Esophagus (tissue), 2 donors: ENCODE data around the gene GRM7. TPM values are rescaled to one million over a fixed set of nuclear protein-coding genes. Genes with fewer than 3 reads are reported as not detected.

Experiments
- H3K27ac ChIP-seq, 2 donors: one replicate each; pipeline ENCODE4 v1.5.1; 2013; ENCODE audit warnings: low read depth in 2 of 2, mild to moderate bottlenecking in 2 of 2, inconsistent platforms in 1 of 2, low read length in 1 of 2, moderate library complexity in 1 of 2
- H3K27me3 ChIP-seq, 2 donors: one replicate each; pipeline ENCODE4 v1.6.1; 2013; ENCODE audit warnings: low read length in 2 of 2, control low read depth in 1 of 2, mild to moderate bottlenecking in 1 of 2; ENCODE audit not compliant: insufficient read depth in 2 of 2, control insufficient read depth in 1 of 2
- H3K36me3 ChIP-seq, 2 donors: one replicate each; pipeline ENCODE4 v1.6.1; 2013; ENCODE audit warnings: low read length in 1 of 2; ENCODE audit not compliant: control insufficient read depth in 2 of 2, insufficient read depth in 2 of 2
- H3K4me1 ChIP-seq, 2 donors: one replicate each; pipeline ENCODE4 v1.6.1; 2013; ENCODE audit warnings: low read length in 1 of 2; ENCODE audit not compliant: control insufficient read depth in 2 of 2, insufficient read depth in 2 of 2
- H3K4me3 ChIP-seq, 2 donors: one replicate each; pipeline ENCODE4 v1.5.1; 2013; ENCODE audit warnings: low read length in 2 of 2, mild to moderate bottlenecking in 2 of 2, low read depth in 1 of 2, moderate library complexity in 1 of 2
- H3K9me3 ChIP-seq, 2 donors: one replicate each; pipeline ENCODE4 v1.6.1; 2013; ENCODE audit warnings: mild to moderate bottlenecking in 2 of 2, low read depth in 1 of 2, low read length in 1 of 2, moderate library complexity in 1 of 2; ENCODE audit not compliant: control insufficient read depth in 2 of 2, insufficient read depth in 1 of 2
- WGBS, 2 donors: extraction: QIAGEN DNeasy Blood & Tissue Kit; methylation state at CpG; one replicate each; pipeline ENCODE4 v1.1.7; 2013; 5-methylcytosine and 5-hydroxymethylcytosine counted together
- polyA plus RNA-seq, 2 donors: library from polyadenylated mRNA; stranded (reverse); fragments of 200-250 nt; gene quantifications; one replicate each; pipeline ENCODE4 v1.2.3, GENCODE V29; 2013
- donor health status: healthy with polysubstance abuse.
- donor health status: Bipolar disorder and iron deficiency.

The GRM7 gene
- polyA plus RNA-seq, 2 donors, result 0.01 TPM; not detected in 1

DNA sequence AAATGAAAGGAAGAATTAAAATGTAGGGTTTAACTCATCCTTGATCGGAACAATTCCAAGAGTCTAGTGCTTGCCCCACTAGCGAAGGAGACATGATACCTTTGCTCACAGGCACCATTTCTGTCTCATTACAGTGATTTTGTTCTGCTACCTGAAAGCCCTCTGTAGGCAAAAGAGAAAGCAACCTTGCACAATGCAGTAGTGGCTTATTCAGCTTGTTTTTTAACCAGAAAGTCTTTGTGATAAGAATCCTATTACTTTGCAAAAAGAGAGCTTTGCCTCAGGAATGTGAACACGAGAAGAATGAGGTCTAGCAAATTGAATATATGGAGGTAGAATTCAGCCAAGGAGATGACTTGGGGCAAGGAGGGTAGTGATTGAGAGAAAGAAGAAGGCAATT lies 684.4 kb downstream of the GRM7 start:
- Histone ChIP-seq H3K36me3 (no peaks in the 10 kb centered on the region), H3K9me3 (no peaks in the 10 kb centered on the region), H3K4me1 (no peaks in the 10 kb centered on the region), H3K27ac (no peak overlapping the region), H3K4me3 (no peak overlapping the region), H3K27me3 (no peaks in the 10 kb centered on the region)
- WGBS, 2 donors, result 76 to 87% methylated on average over 3 of the region's 3 CpGs

DNA sequence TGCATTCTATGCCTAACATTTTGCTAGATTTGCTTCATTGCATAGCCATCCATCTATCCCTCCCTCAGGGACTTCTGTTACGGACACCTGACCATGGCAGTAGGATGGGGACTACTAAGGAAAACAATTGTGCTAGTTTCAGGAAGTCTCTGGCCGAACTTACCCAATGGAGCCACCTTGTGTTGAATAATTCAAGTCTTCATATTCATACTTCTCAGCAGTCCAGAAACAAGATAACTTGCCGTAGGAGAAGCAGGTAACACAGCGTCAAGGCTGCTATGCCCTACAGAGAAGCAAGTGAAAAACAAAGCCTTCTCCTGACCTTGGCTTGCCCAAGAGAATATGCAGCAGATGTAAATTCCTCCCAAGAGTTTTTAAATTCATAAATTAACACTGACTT lies 685.3 kb downstream of the GRM7 start:
- WGBS, 2 donors, result 60 to 70% methylated on average over 4 of the region's 4 CpGs
- Histone ChIP-seq H3K36me3 (no peaks in the 10 kb centered on the region), H3K27me3 (no peaks in the 10 kb centered on the region), H3K9me3 (no peaks in the 10 kb centered on the region), H3K4me1 (no peaks in the 10 kb centered on the region), H3K4me3 (no peak overlapping the region), H3K27ac (no peak overlapping the region)

DNA sequence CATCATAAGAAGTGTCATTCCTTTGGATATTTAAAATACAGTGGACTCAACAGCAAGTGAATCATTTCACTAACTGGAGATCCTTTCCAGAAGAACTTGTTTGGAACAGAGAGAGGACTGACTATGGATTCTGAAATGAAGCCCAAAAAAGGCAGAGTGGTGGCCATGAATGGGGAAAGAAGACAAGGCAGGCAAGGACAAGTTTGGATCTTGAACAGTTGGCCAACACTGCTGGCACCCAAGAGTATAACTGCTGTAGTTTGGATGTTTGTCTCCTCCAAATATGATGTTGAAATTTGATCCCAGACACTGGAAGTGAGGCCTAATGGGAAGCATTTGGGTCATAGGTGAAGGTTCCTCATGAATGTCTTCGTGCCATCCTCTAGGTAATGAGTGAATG lies 686.9 kb downstream of the GRM7 start:
- H3K36me3 ChIP-seq, result no peaks in the 10 kb centered on the region
- H3K27me3 ChIP-seq, result no peaks in the 10 kb centered on the region
- no peak overlapping the region for H3K27ac ChIP-seq
- 71 to 83% methylated on average over 1 of the region's 1 CpG for WGBS, 2 donors
- H3K4me3 ChIP-seq, result no peak overlapping the region
- peaks cover 0 to 3% of the 10 kb centered on the region in 2 donors for H3K9me3 ChIP-seq
- H3K4me1 ChIP-seq, result no peaks in the 10 kb centered on the region

DNA sequence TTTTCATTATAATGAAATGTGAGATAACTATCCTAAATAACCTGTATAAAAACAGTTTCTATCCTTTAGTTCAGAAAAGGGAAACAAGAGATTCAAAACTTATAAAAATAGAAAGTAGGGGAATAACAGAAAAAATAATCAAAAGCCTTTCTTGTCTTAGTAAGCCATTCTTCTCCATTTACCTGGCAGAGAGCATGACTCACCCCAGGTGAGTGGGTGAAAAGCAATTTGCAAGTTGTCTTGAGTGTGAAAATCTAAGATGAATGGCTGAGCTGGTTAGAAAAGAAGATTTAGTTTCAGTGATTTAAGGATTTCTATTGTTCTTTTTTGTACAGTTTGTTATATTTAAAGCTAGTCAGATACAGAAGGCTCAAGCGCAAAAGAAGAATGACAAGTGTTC lies 702.0 kb downstream of the GRM7 start:
- Histone ChIP-seq H3K4me1 (no peaks in the 10 kb centered on the region), H3K36me3 (no peaks in the 10 kb centered on the region)
- WGBS, 2 donors, result 78 to 79% methylated on average over 1 of the region's 1 CpG

DNA sequence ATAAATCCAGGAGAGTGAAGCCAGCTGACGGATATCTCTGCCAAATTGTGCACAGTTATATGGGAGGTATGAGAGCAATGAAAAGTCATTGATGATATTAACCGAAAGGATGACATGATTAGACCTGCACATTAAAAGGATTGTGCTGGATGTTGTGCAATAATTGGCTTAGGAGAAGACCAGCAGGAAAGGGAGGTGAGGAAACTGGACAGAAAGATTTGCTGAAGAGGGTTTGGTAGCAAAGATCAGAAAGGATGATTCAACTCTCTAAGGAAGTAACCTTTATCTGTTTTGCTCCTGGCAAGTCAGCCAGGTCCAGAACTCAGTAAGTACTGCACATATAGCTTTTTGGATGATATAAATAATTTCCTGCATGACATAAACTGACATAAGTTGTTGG lies 704.7 kb downstream of the GRM7 start:
- Histone ChIP-seq H3K27ac (no peak overlapping the region), H3K27me3 (no peaks in the 10 kb centered on the region), H3K4me3 (no peak overlapping the region), H3K9me3 (no peaks in the 10 kb centered on the region), H3K36me3 (no peaks in the 10 kb centered on the region), H3K4me1 (no peaks in the 10 kb centered on the region)
- 63 to 68% methylated on average over 2 of the region's 2 CpGs for WGBS, 2 donors

More for the DNA sequence above, 702.0 kb downstream of the GRM7 start:
- H3K27ac ChIP-seq, result no peak overlapping the region
- H3K4me3 ChIP-seq, result no peak overlapping the region
- no peaks in the 10 kb centered on the region for H3K27me3 ChIP-seq
- H3K9me3 ChIP-seq, result no peaks in the 10 kb centered on the region

DNA sequence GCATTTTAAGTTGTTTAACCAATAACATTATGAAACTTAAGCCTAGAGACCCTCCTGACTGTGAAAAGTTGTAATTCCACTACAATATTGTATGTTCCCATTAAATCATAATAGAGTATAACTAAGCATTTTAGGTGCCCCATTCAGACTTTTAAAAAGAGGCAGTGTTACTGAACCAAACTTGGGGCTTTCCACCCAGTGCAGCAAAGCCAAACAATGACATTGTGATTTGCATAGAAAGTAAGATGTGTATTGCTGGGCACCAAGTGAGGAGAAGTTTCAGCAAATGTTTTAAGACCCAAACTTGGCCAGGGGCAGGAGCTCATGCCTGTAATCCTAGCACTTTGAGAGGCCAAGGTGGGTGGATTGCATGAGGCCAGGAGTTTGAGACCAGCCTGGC lies 706.2 kb downstream of the GRM7 start:
- Histone ChIP-seq H3K4me3 (no peak overlapping the region), H3K4me1 (no peaks in the 10 kb centered on the region), H3K9me3 (no peaks in the 10 kb centered on the region), H3K27me3 (no peaks in the 10 kb centered on the region), H3K36me3 (no peaks in the 10 kb centered on the region), H3K27ac (no peak overlapping the region)

DNA sequence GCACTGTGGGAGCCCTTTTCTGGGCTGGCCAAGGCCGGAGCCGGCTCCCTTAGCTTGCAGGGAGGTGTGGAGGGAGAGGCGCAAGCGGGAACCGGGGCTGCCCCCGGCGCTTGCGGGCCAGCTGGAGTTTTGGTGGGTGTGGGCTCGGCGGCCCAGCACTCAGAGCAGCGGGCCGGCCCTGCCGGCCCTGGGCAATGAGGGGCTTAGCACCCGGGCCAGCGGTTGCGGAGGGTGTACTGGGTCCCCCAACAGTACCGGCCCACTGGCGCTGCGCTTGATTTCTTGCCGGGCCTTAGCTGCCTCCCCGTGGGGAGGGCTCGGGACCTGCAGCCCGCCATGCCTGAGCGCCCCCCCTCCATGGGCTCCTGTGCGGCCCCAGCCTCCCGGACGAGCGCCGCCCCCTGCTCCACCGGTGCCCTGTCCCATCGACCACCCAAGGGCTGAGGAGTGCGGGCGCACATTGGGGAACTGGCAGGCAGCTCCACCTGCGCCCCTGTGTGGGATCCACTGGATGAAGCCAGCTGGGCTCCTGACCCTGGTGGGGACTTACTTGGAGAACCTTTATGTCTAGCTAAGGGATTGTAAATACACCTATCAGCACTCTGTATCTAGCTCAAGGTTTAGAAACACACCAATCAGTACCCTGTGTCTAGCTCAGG lies 707.7 kb downstream of the GRM7 start:
- 97% methylated on average over 33 to 34 of the region's 34 CpGs for WGBS, 2 donors
- H3K27ac ChIP-seq, result no peak overlapping the region
- no peak overlapping the region for H3K4me3 ChIP-seq
- no peaks in the 10 kb centered on the region for H3K9me3 ChIP-seq
- no peaks in the 10 kb centered on the region for H3K27me3 ChIP-seq
- H3K36me3 ChIP-seq, result no peaks in the 10 kb centered on the region
- no peaks in the 10 kb centered on the region for H3K4me1 ChIP-seq

DNA sequence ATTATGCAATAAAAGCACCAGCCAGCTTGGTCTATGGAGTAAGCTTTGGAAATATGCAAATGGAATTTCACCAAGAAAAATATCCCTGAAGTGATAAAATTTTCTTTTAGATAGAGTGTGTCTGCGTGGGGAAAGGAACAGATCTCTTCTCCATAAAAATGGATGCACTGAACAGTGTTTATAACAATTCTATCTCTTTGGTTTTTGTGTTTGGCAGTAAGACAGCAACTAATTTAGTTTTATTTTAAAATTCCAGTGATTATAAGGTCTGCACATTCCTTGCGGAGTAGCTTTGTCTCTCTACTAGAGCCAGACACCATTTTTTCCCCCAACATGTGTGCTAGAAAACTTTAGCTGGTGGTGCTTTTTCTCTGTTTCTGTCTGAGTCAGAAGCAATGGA lies 712.4 kb downstream of the GRM7 start:
- H3K36me3 ChIP-seq, result no peaks in the 10 kb centered on the region
- H3K4me1 ChIP-seq, result no peaks in the 10 kb centered on the region
- 65 to 66% methylated on average over 2 of the region's 2 CpGs for WGBS, 2 donors
- H3K4me3 ChIP-seq, result no peak overlapping the region
- peaks cover 0 to under 1% of the 10 kb centered on the region in 2 donors for H3K9me3 ChIP-seq
- no peak overlapping the region for H3K27ac ChIP-seq
- no peaks in the 10 kb centered on the region for H3K27me3 ChIP-seq

DNA sequence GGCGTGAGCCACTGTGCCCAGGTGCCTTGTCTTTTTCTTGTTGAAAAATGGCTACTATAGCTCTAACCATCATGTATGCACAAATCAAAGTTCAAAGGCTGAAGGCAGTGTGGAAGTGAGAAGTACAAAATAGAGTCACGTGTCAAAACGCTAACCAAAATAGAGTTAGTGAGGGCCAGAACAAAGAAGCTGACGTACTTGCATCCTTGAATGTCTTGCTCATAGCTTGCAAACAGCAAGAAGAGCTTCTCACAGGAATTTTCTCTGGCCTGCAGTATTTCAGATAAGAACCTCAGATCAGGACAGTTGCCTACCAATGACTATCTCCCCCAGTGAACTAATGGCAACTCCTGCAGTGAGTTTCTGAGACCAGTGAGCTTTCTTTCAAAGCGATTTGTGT lies 713.5 kb downstream of the GRM7 start:
- Histone ChIP-seq H3K4me3 (no peak overlapping the region), H3K36me3 (no peaks in the 10 kb centered on the region), H3K4me1 (no peaks in the 10 kb centered on the region), H3K27ac (no peak overlapping the region), H3K27me3 (no peaks in the 10 kb centered on the region), H3K9me3 (peaks cover 0 to 4% of the 10 kb centered on the region in 2 donors)
- WGBS, 2 donors, result 74 to 82% methylated on average over 5 of the region's 5 CpGs

DNA sequence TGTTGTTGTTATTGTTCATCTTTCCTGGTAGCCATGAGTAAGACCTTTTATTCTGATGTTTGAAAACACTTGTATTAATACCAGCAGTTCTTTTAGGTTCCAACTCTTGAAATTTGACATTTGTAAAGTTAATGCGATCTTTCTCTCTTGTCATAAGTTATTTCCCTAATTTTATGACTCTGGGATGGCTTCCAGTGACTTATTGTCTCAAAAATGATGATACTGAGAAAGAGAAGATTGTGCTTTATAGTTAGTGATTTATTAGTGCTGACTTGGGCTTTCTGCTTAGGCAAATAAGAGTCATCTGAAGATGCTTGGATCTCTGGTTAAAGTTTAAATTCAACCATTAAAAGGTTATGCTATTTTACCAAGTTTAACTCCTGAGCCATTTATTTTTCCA lies 715.2 kb downstream of the GRM7 start:
- H3K27me3 ChIP-seq, result no peaks in the 10 kb centered on the region
- peaks cover 0 to 4% of the 10 kb centered on the region in 2 donors for H3K9me3 ChIP-seq
- WGBS, 2 donors, result 62 to 68% methylated on average over 1 of the region's 1 CpG
- H3K27ac ChIP-seq, result no peak overlapping the region
- H3K4me3 ChIP-seq, result no peak overlapping the region
- no peaks in the 10 kb centered on the region for H3K4me1 ChIP-seq
- no peaks in the 10 kb centered on the region for H3K36me3 ChIP-seq
